Nephron progenitor cell (in vitro differentiated cells): ENCODE results near the gene DEPDC1B.
A peak's percentile ranks its signal among the peaks of the same experiment; 100 is the strongest.

Source experiments
- DNase-seq: peaks from one replicate; pipeline ENCODE4 v3.0.0; 2021
- H3K27ac Mint-ChIP-seq: 2 replicates; pipeline ENCODE4 v1.8.0; 2021; ENCODE audit warnings: mild to moderate bottlenecking, moderate library complexity, mixed read lengths
- H3K27me3 Mint-ChIP-seq: 2 replicates; pipeline ENCODE4 v1.8.0; 2021; ENCODE audit warnings: mild to moderate bottlenecking, low read depth, mixed read lengths; ENCODE audit not compliant: poor library complexity
- H3K36me3 Mint-ChIP-seq: 2 replicates; pipeline ENCODE4 v1.8.0; 2021; ENCODE audit warnings: low read depth, mixed read lengths
- H3K4me1 Mint-ChIP-seq: 2 replicates; pipeline ENCODE4 v1.8.0; 2021; ENCODE audit warnings: mixed read lengths
- H3K4me3 Mint-ChIP-seq: 2 replicates; pipeline ENCODE4 v1.8.0; 2021; ENCODE audit warnings: mild to moderate bottlenecking, moderate library complexity, mixed read lengths
- H3K9me3 Mint-ChIP-seq: 2 replicates; pipeline ENCODE4 v1.8.0; 2021; ENCODE audit warnings: mild to moderate bottlenecking, moderate library complexity, mixed read lengths
- CTCF ChIP-seq: fragments of 200-600 bp; sonication (generic); IDR thresholded peaks from 2 replicates; pipeline ENCODE4 v1.5.0; 2021; ENCODE audit warnings: antibody characterized with exemption

The DEPDC1B gene

GRCh38 chr5:60677850-60678664, 21.9 kb downstream of the DEPDC1B start:
- DNase-seq: no peak
- Mint-ChIP-seq H3K4me3 (no peak overlapping the region), H3K9me3 (no peaks in the 10 kb centered on the region), H3K4me1 (peaks cover 8% of the 10 kb centered on the region), H3K27me3 (no peaks in the 10 kb centered on the region), H3K36me3 (peaks cover 25% of the 10 kb centered on the region), H3K27ac (no peak overlapping the region)
- TF ChIP-seq CTCF: peak; percentile 53

GRCh38 chr5:60675286-60675685, 24.7 kb downstream of the DEPDC1B start:
- Mint-ChIP-seq H3K27ac (no peak overlapping the region), H3K27me3 (peaks cover 3% of the 10 kb centered on the region), H3K9me3 (no peaks in the 10 kb centered on the region), H3K36me3 (peaks cover 11% of the 10 kb centered on the region), H3K4me1 (peaks cover 15% of the 10 kb centered on the region), H3K4me3 (no peak overlapping the region)
- no peak for TF ChIP-seq CTCF
- DNase-seq: no peak

- H3K27ac Mint-ChIP-seq: peak overlapping the region; percentile 92
Observed at GRCh38 chr5:60674251-60675069, 25.5 kb downstream of the DEPDC1B start.

GRCh38 chr5:60673334-60673733, 26.6 kb downstream of the DEPDC1B start:
- TF ChIP-seq CTCF: no peak
- Mint-ChIP-seq H3K4me3 (no peak overlapping the region), H3K9me3 (no peaks in the 10 kb centered on the region), H3K27ac (peak overlapping the region; percentile 12), H3K4me1 (peaks cover 15% of the 10 kb centered on the region), H3K27me3 (peaks cover 3% of the 10 kb centered on the region), H3K36me3 (peaks cover 11% of the 10 kb centered on the region)
- DNase-seq: no peak

More at GRCh38 chr5:60674251-60675069, 25.5 kb downstream of the DEPDC1B start:
- no peak for DNase-seq
- Mint-ChIP-seq H3K27me3 (peaks cover 3% of the 10 kb centered on the region), H3K4me1 (peaks cover 15% of the 10 kb centered on the region), H3K36me3 (peaks cover 11% of the 10 kb centered on the region), H3K4me3 (no peak overlapping the region), H3K9me3 (no peaks in the 10 kb centered on the region)
- TF ChIP-seq CTCF: no peak

GRCh38 chr5:60672693-60673264, 27.2 kb downstream of the DEPDC1B start:
- H3K27me3 Mint-ChIP-seq: peaks cover 3% of the 10 kb centered on the region
- peaks cover 15% of the 10 kb centered on the region for H3K4me1 Mint-ChIP-seq
- peaks cover 11% of the 10 kb centered on the region for H3K36me3 Mint-ChIP-seq
- H3K9me3 Mint-ChIP-seq: no peaks in the 10 kb centered on the region
- peak overlapping the region; percentile 12 for H3K27ac Mint-ChIP-seq
- no peak for TF ChIP-seq CTCF
- H3K4me3 Mint-ChIP-seq: no peak overlapping the region
- no peak for DNase-seq
